ENCODE data around the gene PYGL. TPM values are rescaled to one million over a fixed set of nuclear protein-coding genes. Genes with fewer than 3 reads are reported as not detected.

The PYGL gene
- total and polyA plus RNA-seq, 10 of the 15 experiments (the other 5 are each of a cell fraction or from before 2014, with no cell fraction given), result 0.05 to 1.4 (median 0.79) TPM

GRCh38 chr14:50972734-50973133 lies 28.5 kb upstream of the PYGL start:
- TF ChIP-seq NFIC (IDR thresholded peaks at IDR 0.05; ENCODE audit: low read depth, low read length) (no peak), SP1 (IDR thresholded peaks at IDR 0.05; ENCODE audit: low read depth, low read length) (no peak), BRCA1 (IDR thresholded peaks at IDR 0.05; ENCODE audit: low read depth, low read length) (no peak)
- Histone ChIP-seq H3K4me1 (ENCODE audit: control insufficient read depth, insufficient read depth, low read length) (peaks cover 5% of the 10 kb centered on the region; the same call in 1 of the 2 replicates), H3K4me3 (no peak overlapping the region), H3K79me2 (ENCODE audit: control insufficient read depth, insufficient read depth, low read length) (no peaks in the 10 kb centered on the region), H3K27ac (ENCODE audit: control insufficient read depth, insufficient read depth) (no peak overlapping the region), H3K9ac (ENCODE audit: control insufficient read depth, insufficient read depth, low read length) (no peak overlapping the region), H3K27me3 (replicated peaks in 1 of 2; ENCODE audit: control insufficient read depth in 2 of 2, insufficient read depth in 2 of 2, low read length in 1 of 2) (peaks cover 0 to 2% of the 10 kb centered on the region in 2 experiments; a peak in 2 of 4 replicates), H3K4me2 (ENCODE audit: control insufficient read depth, insufficient read depth) (no peak overlapping the region), H2AFZ (ENCODE audit: control insufficient read depth, low read depth, low read length) (no peak overlapping the region), H4K20me1 (ENCODE audit: control insufficient read depth, insufficient read depth) (no peaks in the 10 kb centered on the region), H3K9me3 (replicated peaks; ENCODE audit: control insufficient read depth, insufficient read depth, low read length) (no peaks in the 10 kb centered on the region), H3K36me3 (ENCODE audit: control insufficient read depth in 2 of 2, insufficient read depth in 2 of 2, low read length in 1 of 2) (no peaks in the 10 kb centered on the region)
- BruUV-seq (replicated peaks), result no TSS peak
- ChIA-PET RAD21 (ENCODE audit: unreplicated experiment) (no interaction called here), CTCF (no interaction called here), POLR2A (no interaction called here), SMC1A (ENCODE audit: uncharacterized antibody, unreplicated experiment) (no interaction called here)
- intact Hi-C loops (cut with micrococcal nuclease; ENCODE audit: unreplicated experiment), result no loop called here
- FAIRE-seq (no peak), DNase-seq (ENCODE audit: low read depth, low spot score) (no peak), ATAC-seq (no peak)
- WGBS (ENCODE audit: insufficient coverage, insufficient replicate concordance, low lambda C conversion rate, missing lambda C conversion rate), result 41% methylated on average over 10 of the region's 11 CpGs
- in situ Hi-C loops (cut with MboI), result no loop called here

- CTCF ChIA-PET, result no interaction called here
- ATAC-seq, result no peak
These were observed 26.9 kb upstream of the PYGL start for GRCh38 chr14:50970886-50971781.

More at GRCh38 chr14:50970886-50971781, 26.9 kb upstream of the PYGL start:
- intact Hi-C loops (cut with micrococcal nuclease; ENCODE audit: unreplicated experiment) (no loop called here), in situ Hi-C loops (cut with MboI) (no loop called here)
- Histone ChIP-seq H4K20me1 (ENCODE audit: control insufficient read depth, insufficient read depth) (no peaks in the 10 kb centered on the region), H3K4me3 (no peak overlapping the region), H3K27me3 (replicated peaks in 1 of 2; ENCODE audit: control insufficient read depth in 2 of 2, insufficient read depth in 2 of 2, low read length in 1 of 2) (peaks cover 0 to 2% of the 10 kb centered on the region in 2 experiments; a peak in 2 of 4 replicates), H3K4me1 (ENCODE audit: control insufficient read depth, insufficient read depth, low read length) (no peaks in the 10 kb centered on the region), H3K79me2 (ENCODE audit: control insufficient read depth, insufficient read depth, low read length) (no peaks in the 10 kb centered on the region), H2AFZ (ENCODE audit: control insufficient read depth, low read depth, low read length) (no peak overlapping the region), H3K4me2 (ENCODE audit: control insufficient read depth, insufficient read depth) (no peak overlapping the region), H3K36me3 (ENCODE audit: control insufficient read depth in 2 of 2, insufficient read depth in 2 of 2, low read length in 1 of 2) (no peaks in the 10 kb centered on the region), H3K27ac (ENCODE audit: control insufficient read depth, insufficient read depth) (no peak overlapping the region), H3K9ac (ENCODE audit: control insufficient read depth, insufficient read depth, low read length) (no peak overlapping the region), H3K9me3 (replicated peaks; ENCODE audit: control insufficient read depth, insufficient read depth, low read length) (no peaks in the 10 kb centered on the region)
- no peak for FAIRE-seq
- WGBS (ENCODE audit: insufficient coverage, insufficient replicate concordance, low lambda C conversion rate, missing lambda C conversion rate), result 47% methylated on average over 6 of the region's 6 CpGs
- BruUV-seq (replicated peaks), result no TSS peak
- TF ChIP-seq STAT1 (conservative IDR thresholded peaks at IDR 0.05), result no peak
- no peak for TF ChIP-seq PML (IDR thresholded peaks at IDR 0.05; ENCODE audit: low read length)
- no peak for TF ChIP-seq SMAD1 (IDR thresholded peaks at IDR 0.05; ENCODE audit: low read depth, partially characterized antibody)
- no peak for TF ChIP-seq USF2 (IDR thresholded peaks at IDR 0.05; ENCODE audit: borderline replicate concordance, low read depth, low read length)
- TF ChIP-seq GABPA (IDR thresholded peaks at IDR 0.05; ENCODE audit: low read depth), result no peak
- no peak for DNase-seq (ENCODE audit: low read depth, low spot score)
- ChIA-PET RAD21 (ENCODE audit: unreplicated experiment) (no interaction called here), SMC1A (ENCODE audit: uncharacterized antibody, unreplicated experiment) (interaction anchor here (0.7 kb wide), 1 partner anchor 215 kb away, joined by 3 read pairs; no protein-coding TSS in a partner anchor), POLR2A (no interaction called here)
